WI38 (cell line): ENCODE data around the gene OR52M1.

Source experiments
- H3K4me3 ChIP-seq: 2 replicates; pipeline ENCODE4 v1.5.1; 2011; ENCODE audit warnings: low read depth, mild to moderate bottlenecking, control low read depth, low read length
- TF ChIP-seq, protein P1 (sequence below): IDR thresholded peaks from 2 replicates; pipeline ENCODE4 v1.5.1; 2012; ENCODE audit warnings: low read depth, mild to moderate bottlenecking, control low read depth, low read length

OR52M1 gene, protein sequence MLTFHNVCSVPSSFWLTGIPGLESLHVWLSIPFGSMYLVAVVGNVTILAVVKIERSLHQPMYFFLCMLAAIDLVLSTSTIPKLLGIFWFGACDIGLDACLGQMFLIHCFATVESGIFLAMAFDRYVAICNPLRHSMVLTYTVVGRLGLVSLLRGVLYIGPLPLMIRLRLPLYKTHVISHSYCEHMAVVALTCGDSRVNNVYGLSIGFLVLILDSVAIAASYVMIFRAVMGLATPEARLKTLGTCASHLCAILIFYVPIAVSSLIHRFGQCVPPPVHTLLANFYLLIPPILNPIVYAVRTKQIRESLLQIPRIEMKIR

GRCh38 chr11:4544891-4545290 lies at the start of gene OR52M1:
Gene OR52M1 (plus strand): TSS chr11:4545191. CDS start chr11:4545191, 0 bp downstream.
- TF ChIP-seq, protein P1, sequence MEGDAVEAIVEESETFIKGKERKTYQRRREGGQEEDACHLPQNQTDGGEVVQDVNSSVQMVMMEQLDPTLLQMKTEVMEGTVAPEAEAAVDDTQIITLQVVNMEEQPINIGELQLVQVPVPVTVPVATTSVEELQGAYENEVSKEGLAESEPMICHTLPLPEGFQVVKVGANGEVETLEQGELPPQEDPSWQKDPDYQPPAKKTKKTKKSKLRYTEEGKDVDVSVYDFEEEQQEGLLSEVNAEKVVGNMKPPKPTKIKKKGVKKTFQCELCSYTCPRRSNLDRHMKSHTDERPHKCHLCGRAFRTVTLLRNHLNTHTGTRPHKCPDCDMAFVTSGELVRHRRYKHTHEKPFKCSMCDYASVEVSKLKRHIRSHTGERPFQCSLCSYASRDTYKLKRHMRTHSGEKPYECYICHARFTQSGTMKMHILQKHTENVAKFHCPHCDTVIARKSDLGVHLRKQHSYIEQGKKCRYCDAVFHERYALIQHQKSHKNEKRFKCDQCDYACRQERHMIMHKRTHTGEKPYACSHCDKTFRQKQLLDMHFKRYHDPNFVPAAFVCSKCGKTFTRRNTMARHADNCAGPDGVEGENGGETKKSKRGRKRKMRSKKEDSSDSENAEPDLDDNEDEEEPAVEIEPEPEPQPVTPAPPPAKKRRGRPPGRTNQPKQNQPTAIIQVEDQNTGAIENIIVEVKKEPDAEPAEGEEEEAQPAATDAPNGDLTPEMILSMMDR: no peak
- no peak within 1 kb of the TSS for H3K4me3 ChIP-seq

- H3K4me3 ChIP-seq: no peak overlapping the region
- TF ChIP-seq, protein P1: no peak
Measured at GRCh38 chr11:4495487-4495886, 49.5 kb upstream of the OR52M1 start.

- H3K4me3 ChIP-seq: no peak overlapping the region
- TF ChIP-seq, protein P1: no peak
Measured at GRCh38 chr11:4495986-4496385, 49.0 kb upstream of the OR52M1 start.

DNA sequence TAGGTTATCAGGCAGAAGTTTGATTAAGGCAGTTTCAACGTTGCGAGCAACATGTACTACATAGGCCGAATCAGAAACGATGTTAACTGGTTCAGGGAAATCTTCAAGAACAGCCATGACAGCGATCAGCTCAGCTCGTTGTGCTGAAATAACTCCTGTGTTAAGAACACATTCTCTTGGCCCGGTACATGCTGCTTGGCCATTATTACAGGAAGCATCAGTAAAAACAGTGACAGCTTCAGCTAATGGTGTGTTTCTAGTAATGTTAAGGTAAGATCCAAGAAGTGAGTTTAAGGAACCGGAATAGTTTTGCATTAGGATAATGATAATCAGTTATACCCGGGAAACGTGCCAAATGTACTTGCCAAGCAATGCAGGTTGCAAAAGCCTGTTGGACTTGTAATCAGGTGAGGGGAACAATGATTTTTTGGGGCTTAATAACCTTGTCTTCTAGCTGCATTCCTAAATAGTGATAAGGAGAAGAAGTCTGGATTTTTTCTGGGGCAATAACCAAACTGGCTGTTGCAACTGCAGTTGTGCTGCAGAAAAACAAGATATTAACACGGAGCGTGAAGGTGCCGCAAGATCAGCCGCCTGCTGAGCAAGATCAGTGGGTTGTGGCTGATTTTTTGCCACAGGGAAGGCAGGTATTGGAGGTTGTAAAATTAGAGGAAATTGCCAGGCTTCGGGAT lies 48.3 kb upstream of the OR52M1 start:
- no peak overlapping the region for H3K4me3 ChIP-seq
- TF ChIP-seq, protein P1: no peak

DNA sequence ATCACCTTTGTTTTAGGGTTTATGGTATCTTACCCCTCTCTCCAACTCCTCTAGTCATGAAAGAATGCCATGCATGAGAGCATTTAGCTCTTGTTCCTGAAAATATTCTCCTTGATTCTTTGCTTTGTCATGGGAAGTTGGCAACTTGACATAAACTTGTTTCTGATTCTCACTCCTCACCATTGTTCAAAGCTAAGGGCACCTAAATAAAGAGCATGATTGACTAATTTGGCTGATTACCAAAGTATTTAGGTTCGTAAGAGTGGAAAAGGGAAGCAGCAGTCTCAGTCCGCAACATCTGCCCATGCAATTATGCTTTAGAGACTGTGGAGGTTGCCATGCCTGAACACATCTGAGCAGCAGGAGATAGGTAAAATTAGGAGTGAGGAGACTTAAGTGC lies 36.1 kb upstream of the OR52M1 start:
- H3K4me3 ChIP-seq: no peak overlapping the region
- TF ChIP-seq, protein P1: no peak

DNA sequence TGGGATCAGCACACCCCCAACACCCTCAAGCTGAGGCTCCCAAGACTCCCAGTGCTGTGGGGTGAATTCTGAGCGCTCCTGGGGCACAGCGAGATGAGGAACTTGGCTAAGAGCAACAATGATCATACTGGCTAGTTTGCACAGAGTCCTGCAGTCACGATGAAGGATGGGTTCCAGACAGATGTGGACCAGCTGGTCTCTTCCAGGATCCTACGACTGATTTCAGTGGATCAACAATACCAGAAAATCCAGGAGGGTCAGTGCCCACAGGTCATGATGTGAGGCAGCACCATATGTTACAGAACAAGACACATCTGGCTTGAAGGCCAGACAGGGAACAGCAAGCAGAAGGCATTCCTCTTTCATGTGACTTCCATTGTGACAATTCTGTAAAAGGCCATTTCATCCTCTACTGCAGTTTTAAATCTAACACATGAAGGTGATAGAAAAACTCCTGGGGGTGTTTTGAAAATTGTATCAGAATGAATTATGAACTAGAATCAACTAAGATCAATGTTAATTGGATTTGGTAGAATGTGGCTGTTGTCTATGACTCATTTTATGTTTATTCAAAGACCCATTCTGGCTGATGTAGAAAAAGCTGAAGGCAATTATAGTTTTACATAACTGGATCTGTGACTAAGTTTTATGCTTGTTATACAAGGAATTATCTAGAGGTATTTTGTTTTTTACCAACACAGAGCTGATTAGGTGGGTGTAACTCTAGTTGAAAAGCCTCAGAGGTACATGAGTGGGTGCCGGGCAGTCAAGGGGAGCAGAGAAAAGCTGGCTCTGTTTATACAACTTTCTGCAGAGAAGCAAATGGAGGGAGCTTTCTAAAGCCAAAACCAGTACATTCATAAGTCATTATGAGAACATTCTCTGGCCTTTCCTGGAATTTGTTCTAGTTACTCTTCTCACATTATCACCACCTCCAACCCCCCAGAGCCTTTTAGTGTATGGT lies 33.4 kb upstream of the OR52M1 start:
- H3K4me3 ChIP-seq: no peak overlapping the region
- TF ChIP-seq, protein P1: no peak
